ENCODE results near the gene CFAP74. TPM values are rescaled to one million over a fixed set of nuclear protein-coding genes. Genes with fewer than 3 reads are reported as not detected.

The CFAP74 gene
- polyA plus RNA-seq, 3 donors, result 0.24 to 1.3 (median 0.53) TPM

- DNase-seq, result no peak
These were observed 73.7 kb downstream of the CFAP74 start for GRCh38 chr1:1929639-1930545.

GRCh38 chr1:1929102-1929638 is 74.4 kb downstream of the CFAP74 start:
- no peak for DNase-seq

DNA sequence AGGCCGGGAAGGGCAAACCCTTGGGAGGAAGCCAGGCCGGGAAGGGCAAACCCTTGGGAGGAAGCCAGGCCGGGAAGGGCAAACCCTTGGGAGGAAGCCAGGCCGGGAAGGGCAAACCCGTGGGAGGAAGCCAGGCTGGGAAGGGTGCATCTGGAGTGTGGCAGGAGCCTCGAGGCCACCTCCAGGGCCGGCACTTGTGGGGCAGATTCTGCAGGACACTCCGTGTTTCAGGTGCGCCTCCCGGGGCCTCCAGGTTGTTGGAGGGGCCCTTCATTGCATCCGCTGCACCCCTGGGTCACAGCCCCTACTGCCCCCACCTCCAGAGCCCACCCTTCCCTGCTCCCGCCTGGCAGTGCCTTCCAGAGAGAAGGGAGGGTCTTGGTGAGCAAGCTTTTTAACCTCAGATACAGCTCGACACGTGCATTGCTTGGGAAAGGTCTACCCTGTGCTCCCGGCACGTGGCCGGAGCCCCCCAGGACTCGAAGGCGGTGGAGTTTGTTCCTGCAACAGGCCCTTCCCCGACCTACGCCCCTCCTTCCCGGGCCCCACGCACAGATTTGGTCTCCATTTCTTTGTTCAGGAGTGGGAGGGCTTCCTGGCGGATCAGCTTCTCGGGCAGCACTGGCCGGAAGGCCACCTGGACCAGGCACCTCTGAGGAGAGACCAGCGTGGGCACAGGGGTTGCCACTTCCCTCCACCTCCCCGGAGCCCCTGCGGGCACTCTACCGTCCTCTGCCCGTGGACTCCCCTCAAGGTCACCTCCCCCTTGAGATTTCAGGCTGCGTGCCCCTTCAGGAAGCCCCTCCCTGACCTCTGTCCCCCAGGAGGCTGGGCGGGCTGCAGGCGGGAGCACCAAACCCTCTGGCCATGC is 75.1 kb downstream of the CFAP74 start:
- no peak for DNase-seq

DNA sequence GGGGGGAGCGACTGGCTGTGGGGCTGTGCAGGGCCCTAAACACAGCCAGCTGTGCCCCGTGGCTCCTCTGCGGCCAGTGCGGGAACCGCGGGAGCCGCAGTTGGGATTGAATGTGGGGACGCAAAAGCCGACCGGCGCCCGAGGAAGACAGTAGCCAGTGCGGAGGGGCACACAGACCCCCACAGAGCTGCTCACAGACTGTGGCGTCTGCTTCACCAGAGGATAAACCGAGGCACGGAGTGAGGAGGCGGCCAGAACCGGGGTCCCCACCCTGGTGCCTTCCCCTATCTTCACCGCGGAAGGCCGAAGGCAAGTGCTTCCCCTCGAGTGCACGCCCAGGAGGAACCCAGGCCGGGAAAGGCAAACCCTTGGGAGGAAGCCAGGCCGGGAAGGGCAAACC is 75.8 kb downstream of the CFAP74 start:
- no peak for DNase-seq

- no peak for DNase-seq
These were observed 76.5 kb downstream of the CFAP74 start for GRCh38 chr1:1926886-1927660.

GRCh38 chr1:1926346-1926811 is 77.2 kb downstream of the CFAP74 start:
- DNase-seq, result no peak

- no peak for DNase-seq
These were observed 77.9 kb downstream of the CFAP74 start for GRCh38 chr1:1925437-1926345.

DNA sequence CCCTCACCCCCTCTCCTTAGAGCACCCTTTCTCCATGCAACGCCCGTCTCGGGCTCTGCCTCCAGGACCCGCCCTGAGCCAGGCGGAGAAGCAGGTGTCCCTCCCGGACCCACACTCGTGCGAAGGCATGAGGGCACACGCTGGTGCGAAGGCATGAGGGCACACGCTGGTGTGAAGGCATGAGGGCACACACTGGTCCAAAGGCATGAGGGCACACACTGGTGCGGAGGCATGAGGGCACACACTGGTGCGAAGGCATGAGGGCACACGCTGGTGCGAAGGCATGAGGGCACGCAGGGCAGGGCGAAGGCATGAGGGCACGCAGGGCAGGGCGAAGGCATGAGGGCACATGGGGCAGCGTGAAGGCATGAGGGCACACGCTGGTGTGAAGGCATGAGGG is 78.7 kb downstream of the CFAP74 start:
- DNase-seq, result no peak

DNA sequence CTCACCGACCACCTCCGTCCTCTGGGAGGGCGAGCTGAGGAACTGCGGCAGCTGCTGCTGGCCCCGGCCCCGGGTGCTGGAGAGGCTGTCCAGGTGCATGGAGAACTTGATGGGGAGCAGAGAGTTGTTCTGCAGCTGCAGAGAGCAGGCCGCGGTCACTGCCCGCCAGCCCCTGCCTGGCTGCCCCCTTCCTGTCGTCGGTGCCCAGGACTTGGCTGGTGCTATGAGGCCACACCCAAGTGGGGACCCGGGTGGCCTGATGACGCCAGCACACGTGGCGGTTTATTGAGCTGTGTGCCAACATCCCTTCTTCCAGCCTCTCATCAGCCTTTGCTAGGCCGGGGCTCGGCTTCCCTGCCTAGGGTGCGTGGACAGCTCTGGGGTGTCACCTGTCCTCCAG is 79.2 kb downstream of the CFAP74 start:
- no peak for DNase-seq

GRCh38 chr1:1922956-1923833 is 80.4 kb downstream of the CFAP74 start:
- DNase-seq, result no peak

DNA sequence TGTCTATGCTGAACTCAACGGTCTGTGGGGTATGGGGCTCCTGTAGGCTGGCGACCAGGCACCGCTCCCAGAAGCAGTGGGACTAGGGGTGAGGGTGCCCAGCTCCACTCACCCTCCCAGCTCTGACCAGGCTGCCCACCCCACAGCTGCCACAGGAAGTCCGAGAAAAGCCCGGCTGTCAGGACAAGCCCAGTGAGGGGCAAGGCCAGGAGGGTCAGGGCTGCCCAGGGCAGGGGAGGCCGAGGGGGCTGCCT is 81.0 kb downstream of the CFAP74 start:
- DNase-seq, result no peak

DNA sequence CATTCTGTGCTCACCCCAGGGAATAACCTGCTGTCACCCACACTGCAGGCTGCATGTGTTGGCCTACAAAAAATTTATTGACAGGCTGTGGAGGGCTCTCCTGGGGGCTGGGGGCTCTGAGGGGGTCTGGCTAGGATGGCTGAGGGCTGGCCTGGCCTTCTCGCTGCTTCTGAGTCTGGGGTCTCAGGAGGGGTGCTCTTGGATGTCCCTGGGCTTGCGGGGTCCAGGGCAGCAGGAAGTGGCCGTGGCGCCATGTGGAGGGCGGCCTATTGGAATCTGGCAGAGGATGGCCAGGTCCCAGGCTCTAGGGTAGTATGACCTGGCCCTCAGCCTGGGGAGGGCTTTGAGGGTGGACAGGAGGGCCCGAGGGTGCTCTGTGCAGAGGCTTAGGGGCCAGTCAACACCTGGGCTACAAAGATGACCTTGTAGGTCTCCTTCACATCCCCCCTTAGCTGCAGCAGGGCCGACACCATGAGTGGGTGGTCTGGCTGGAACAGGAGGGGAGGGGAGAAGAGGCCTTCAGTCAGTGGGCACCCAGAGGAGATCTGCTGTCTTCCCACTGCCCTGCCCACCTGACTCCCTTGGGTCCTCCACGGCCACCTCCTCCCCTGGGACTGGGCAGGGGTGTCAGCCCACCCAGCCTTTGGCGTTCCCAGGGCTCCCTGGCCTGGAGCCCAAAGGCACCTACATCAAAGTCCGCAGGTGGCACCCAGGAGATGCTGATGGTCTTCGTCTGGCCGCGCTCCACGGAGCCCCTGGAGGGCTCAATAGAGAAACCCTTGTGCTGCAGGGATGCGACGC is 81.5 kb downstream of the CFAP74 start:
- DNase-seq, result no peak

- DNase-seq, result no peak
These were observed 82.1 kb downstream of the CFAP74 start for GRCh38 chr1:1921459-1921862.

GRCh38 chr1:1920608-1921458 is 82.8 kb downstream of the CFAP74 start:
- DNase-seq, result no peak

GRCh38 chr1:1920057-1920607 is 83.5 kb downstream of the CFAP74 start:
- no peak for DNase-seq

DNA sequence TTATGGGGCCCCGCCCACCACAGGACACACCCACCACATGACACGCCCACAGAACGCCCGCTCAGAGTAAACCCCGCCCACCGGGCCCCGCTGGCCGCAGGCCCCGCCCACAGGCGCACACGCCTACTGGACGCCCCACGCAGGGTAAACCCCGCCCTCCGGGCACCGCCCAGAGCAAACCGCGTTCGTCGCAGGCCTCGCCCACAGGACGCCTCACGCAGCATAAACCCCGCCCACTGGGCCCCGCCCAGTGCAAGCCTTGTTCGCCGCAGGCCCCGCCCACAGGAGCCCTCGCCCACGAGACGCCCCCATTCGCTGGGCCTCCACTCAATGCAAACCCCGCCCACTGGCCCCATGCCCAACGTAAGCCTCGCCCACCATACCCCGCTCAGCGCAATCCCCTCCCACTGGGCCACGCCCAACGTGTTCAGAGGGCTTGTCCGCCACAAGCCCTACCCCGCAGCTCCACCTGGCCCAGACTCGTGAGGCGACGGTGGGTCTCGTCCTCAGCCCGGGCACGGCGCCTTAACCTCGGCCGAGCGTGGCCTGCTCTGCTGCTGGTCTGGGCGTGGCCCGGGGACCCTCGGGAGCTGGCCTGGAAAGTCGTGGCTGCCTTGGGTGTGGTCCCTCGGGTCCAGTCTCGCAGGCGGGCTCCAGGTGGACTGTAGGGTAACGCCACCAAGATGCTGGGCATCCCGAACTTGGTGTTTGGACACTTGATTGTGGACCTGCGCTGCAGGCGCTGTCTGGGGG is 84.1 kb downstream of the CFAP74 start:
- DNase-seq, result peak; percentile 95

DNA sequence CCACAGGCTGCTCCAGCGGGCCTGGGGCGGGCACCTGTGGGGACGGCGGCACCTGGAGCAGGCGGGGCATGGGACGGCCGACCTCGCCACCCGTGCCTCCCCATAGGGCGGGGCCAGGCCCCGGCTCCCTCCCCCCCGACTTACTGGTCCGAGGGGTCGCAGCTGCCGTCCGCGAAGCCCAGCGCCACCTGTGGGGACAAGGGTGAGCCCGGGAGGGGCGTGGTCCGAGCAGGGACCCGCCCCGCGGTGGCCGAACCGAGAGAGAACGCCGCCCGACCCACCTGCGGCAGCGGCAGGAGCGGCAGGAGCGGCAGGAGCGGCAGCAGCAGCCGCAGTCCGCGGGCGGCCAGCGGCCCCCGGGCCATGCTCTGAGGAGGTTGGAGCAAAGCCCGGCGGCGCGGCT is 84.7 kb downstream of the CFAP74 start, which contains the start of gene TMEM52:
TMEM52 (minus strand) TSS at position 379 of the 403 bp plus-strand sequence; CDS start at position 365, 14 bp downstream.
- DNase-seq, result no peak

Measured in renal pelvis (tissue), 4 donors.